Stimulated activated CD8-positive, alpha-beta memory T cell treated with anti-CD3 and anti-CD28 coated beads, Interleukin-12 subunit alpha, Interleukin-12 subunit beta, amount 100 ng/mL, for 1 hour (primary cell): ENCODE results near the gene ESR1.

Source experiments
- DNase-seq: peaks from one replicate; pipeline ENCODE4 v3.0.0-alpha.2; 2020; ENCODE audit warnings: low read depth

ESR1 gene

DNA sequence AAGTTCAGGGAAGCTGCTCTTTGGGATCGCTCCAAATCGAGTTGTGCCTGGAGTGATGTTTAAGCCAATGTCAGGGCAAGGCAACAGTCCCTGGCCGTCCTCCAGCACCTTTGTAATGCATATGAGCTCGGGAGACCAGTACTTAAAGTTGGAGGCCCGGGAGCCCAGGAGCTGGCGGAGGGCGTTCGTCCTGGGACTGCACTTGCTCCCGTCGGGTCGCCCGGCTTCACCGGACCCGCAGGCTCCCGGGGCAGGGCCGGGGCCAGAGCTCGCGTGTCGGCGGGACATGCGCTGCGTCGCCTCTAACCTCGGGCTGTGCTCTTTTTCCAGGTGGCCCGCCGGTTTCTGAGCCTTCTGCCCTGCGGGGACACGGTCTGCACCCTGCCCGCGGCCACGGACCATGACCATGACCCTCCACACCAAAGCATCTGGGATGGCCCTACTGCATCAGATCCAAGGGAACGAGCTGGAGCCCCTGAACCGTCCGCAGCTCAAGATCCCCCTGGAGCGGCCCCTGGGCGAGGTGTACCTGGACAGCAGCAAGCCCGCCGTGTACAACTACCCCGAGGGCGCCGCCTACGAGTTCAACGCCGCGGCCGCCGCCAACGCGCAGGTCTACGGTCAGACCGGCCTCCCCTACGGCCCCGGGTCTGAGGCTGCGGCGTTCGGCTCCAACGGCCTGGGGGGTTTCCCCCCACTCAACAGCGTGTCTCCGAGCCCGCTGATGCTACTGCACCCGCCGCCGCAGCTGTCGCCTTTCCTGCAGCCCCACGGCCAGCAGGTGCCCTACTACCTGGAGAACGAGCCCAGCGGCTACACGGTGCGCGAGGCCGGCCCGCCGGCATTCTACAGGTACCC, at the start of gene ESR1:
ESR1 (plus strand) TSS at position 170 of the 858 bp plus-strand sequence; CDS start at position 401, 231 bp downstream.
- no peak for DNase-seq

DNA sequence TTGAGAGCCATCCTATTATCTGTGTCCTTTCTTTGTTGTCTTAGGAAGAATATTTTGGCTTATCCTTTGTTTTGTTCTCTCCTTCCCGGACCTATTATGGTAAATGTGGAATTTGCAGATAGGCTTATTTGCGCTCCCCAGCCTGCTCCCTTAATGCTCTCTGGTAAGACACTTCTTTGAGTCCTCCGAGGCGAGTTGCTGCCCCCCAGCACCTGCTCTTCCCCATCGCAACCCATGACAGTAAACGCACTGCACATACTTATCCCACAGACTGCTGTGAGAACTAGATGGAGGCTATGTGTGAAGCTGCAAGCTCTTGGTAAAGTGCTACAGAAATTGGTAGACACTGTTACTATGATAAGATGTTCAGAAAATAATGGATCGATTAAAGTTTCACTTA, 47.0 kb upstream of the ESR1 start:
- DNase-seq = no peak

DNA sequence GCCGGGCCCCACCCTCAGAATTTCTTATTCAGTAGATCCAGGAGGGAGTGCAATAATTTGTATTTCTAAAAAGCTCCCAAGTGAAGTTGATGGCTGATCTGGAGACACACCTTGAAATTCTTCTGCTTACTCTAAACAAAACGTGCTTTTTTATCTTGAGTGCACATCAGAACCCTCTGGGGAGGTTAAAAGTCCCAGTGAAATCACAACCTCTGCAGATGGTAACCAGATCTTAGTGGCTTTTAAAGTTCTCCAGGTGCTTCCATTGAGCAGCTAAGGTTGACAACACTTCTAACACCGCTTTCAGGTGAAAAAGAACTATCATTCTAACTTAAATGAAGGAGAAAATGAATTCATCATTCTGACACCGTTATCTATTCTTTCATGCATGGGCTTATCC, 45.6 kb upstream of the ESR1 start:
- DNase-seq = no peak

DNA sequence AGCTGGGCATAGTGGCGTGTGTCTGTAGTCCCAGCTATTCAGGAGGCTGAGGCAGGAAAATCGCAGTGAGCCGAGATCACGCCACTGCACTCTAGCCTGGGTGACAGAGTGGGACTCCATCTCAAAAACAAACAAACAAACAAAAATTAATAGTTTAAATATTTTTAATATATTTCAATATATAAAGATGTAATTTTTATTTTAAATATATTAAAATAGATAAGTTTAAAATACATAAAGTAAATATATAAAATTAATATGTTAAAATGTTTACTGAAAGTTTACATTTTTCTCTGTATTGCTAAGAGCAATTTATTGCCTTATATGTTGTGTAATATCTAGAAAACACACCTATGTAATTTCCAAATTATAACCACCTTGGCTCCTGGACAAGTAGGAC, 44.7 kb upstream of the ESR1 start:
- no peak for DNase-seq

DNA sequence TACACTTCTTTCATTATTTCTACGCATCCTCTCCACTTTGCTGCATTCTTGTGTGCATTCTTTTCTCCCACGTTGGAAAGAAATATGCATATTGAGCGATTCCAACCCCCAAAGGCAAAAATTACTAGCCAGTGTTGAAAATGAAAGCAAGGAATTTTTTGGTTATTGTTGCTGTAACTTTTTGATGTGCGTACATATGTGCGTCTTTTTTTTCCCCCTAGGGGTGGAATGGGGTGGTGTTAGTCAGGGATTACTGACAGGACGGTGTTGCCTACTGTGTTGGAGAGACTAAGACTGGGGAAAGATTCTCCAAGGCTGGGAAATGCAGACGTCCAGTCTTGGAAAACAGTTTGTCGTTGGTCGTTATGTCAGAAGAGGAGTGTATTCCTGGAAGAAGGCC, 44.2 kb upstream of the ESR1 start:
- no peak for DNase-seq

DNA sequence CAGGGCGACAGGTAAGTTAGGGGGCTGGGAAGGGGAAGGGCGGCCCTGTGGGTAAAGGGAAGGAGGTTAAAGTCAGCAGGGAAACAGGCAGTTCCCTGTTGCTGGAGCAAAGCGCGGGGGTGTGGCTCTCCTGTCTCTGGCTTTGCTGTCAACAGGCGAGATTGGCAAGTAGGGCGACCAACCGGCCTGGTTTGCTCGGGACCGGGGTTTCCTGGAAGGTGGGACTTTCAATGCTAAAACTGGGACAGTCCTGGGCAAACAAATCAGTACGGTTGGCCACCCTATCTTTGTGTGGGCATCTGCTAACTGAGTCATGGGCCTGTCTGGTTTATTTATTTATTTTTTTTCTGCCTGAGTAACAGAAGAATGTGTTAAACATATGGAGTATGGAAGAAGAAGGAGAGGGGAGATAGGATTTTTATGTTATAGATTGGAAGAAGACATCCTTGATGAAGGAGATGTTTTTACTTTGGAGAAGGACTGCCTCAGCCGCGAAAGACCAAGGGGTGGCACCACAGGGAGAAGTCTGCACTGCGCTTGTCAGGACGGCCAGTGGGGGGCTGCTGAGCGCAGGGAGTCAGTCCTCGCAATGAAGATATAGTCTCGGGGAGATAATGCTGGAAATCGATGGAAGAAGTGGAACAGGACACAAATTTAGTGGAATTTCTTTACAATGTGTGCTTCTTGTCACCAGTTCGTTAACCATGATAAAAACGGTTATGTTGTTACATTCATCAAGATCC, 43.4 kb upstream of the ESR1 start:
- no peak for DNase-seq

DNA sequence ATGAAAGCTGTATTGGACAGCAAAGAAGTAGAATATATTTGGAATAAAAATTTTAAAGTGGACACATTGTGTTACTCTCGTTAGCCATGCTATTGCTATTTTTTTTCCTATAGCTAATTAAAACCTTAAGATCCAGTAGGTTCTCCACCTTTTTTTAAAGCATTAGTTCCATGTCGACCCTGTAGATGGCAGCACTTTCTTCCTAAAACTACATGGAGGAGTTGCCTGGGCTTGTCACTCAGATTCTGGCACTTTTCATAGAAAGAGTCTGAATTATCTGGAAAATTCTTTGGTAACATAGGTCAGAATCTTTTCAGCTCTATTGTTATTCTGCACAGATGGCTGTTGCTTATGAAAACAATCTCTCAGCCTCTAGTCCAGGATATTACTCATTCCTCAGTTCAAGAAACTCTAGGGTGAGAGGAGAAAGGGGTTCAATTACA, 42.0 kb upstream of the ESR1 start:
- DNase-seq = no peak

DNA sequence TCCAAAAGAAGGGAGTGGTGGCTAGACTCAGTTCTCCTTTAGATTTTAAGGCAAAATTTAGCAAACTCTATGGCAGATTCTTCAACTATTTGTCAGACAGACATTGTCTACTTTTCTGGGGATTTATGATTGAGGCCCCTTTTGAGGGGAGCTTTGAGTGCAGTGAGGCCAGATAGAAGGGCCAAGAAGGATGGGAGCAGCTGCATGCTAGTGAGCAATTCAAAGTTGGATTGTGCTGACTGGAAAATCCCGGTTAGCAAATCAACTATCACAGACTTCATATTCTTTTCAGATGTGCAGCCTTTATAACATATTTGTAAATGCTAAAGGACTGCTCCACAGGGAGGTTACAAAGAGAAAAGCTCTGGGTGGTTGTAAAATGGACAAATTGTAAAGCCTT, 35.0 kb upstream of the ESR1 start:
- DNase-seq = no peak

DNA sequence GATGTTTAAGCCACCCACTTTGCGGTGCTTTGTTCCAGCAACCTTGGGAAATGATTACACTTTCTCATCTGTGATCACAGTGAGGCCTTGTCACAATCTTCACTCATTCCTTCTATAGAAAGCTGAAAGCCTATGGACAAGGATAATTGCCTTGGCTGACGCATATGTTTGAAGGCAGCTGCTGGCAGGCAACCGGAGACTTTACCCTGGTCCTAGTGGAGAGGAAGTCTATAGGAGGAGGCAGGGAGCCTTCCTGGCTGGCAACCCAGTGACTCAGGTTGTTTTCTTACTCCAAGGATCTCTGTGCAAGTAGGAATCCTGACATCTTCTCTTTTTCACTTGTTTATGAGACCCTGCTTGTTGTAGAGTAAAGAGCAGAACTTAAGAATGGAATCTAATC, 34.1 kb upstream of the ESR1 start:
- DNase-seq = no peak

DNA sequence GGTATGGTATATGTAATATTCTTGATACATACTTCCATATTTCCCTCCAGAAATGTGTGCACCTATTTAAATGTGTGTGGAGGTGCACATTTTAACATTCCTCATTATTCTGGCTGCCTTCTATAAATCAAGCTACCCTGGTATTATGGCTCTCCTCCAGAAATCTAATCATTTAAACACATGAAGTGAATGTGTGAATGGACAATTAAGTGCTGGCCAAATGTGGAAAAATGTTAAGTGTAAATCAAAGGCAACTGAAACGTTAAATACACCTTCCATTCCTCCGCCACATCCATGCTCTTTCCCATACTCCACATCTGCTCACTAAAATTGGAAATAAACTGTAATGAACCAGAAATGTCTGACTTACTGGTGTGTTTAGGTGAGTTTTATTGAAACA, 24.9 kb upstream of the ESR1 start:
- no peak for DNase-seq

DNA sequence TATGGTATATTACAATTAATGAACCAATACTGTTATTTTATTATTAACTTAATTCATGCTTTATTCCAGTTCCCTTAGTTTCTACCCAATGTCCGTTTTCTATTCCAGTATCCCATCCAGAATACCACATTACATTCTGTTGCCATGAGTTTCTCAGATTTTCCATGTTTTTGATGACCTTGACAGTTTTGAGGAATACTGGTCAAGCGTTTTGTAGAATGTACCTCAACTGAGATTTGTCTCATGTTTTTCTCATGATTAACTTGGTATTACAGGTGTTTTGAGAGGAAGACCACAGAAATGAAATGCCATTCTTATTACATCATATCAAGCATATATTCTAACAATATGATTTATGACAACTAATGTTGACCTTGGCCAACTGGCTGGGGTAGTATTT, 23.8 kb upstream of the ESR1 start:
- DNase-seq = no peak

DNA sequence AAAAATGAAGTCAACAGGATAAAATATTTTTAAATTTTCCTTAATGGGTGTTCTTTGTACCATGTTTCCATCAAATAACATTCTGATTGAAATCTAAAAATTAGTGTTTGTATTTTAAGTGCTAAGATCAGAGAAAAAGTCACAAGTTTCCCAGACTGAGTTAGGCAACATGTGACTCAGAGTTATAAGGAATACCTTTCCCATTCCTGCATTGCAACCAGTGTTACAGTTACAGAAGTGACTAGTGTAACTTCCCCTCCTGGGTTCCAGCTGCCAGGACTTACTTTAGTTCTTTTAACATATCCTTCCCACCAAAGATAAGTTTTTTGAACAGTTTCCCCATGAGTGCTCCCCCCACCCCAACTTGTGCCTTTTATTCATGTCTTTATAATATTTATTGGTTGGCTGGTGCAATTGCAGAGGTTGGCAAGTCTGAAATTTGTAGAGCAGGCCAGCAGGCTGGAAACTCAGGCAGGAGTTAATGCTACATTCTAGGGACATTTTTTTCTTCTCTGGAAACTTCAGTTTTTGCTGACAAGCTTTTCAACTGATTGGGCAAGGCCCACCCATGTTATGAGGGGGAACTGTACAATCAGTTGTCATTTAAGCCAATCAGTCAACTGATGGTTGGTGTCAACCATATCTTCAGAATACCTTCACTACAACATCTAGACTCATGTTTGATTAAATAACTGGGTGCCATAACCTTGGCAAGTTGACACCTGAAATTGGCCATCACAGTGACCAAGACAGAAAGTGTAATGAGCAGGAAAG, 22.9 kb upstream of the ESR1 start:
- no peak for DNase-seq

DNA sequence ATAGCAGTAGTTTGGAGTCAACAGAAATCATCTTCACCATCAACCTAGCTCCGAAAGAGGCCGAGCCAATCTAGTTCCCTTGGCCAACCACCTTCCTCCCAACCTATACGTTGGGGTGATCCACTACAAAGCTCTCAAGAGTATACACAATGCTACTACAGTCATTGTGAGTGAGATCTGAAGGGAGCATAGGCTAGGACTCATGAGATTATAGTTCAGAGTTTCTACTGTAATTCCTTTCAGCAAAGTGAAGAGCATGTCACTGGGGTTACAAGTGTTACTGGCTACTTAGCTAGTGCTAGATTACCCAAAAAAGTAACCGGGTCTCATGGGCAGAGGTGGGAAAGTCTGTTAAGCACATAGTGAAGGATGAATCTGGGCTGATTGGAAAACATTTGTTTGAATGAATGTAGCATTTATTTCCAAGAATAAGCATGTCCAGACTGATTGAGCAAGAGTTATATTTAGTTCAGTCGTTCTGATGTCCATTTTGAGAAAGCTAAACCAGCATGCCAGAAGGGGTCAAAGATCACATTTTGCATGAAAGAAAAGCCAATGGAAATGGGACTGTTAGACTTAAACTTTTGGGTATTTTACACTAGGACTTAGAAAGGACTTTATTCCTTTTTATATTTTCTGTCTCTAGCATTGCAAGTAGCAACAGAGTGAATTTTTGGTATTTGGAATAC, 10.5 kb upstream of the ESR1 start:
- no peak for DNase-seq

DNA sequence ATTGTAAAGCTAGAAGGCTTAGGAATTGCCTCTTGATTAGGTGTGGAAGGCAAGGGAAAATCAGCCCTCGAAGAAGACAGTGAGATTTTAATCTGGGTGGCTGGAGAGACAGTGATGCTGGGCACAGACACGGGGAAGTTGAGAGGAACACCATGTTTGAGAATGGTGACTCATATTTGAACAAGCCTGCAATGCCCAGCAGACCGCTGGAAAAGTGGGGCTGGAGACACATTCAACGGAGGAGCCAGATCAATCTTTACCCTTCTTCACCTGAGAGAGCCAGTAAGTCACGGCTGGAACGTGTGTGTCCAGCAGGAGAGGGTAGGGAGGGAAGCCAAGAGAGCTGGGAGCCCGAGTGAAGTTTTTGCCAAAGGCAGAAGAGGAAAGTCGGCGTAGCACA, 3.7 kb upstream of the ESR1 start:
- DNase-seq = no peak

DNA sequence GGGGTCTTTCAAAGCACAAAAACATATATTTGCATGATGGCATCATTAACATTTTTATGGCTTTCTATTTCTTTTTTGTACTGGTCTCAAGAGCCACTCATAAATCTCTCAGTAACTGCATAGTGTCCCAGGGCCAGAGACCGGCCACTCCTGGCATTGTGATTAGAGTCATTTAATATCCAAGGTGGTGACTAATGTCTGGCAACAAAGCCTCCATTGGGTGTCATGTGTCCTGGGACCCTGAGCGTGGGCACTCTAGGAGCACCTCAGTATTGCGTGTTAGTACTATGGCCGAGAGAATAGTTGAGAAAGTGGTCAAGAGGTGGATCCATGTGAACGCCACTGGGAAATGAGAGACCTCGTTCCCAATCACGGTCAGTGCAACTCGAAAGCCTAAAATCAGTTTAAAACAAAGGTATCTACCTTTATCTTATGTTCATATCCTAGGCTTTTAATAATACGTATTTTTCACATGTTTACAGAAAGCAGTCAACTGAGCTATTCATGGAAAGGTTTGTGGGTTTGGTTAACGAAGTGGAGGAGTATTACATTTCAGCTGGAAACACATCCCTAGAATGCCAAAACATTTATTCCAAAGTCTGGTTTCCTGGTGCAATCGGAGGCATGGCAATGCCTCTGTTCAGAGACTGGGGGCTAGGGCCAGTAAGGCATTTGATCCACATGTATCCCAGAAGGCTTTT, 2.7 kb upstream of the ESR1 start:
- no peak for DNase-seq

DNA sequence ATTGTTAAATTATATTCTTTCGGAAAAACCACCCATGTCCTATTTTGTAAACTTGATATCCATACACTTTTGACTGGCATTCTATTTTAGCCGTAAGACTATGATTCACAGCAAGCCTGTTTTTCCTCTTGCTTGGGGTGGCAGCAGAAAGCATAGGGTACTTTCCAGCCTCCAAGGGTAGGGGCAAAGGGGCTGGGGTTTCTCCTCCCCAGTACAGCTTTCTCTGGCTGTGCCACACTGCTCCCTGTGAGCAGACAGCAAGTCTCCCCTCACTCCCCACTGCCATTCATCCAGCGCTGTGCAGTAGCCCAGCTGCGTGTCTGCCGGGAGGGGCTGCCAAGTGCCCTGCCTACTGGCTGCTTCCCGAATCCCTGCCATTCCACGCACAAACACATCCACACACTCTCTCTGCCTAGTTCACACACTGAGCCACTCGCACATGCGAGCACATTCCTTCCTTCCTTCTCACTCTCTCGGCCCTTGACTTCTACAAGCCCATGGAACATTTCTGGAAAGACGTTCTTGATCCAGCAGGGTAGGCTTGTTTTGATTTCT, 2.1 kb upstream of the ESR1 start:
- DNase-seq = no peak

DNA sequence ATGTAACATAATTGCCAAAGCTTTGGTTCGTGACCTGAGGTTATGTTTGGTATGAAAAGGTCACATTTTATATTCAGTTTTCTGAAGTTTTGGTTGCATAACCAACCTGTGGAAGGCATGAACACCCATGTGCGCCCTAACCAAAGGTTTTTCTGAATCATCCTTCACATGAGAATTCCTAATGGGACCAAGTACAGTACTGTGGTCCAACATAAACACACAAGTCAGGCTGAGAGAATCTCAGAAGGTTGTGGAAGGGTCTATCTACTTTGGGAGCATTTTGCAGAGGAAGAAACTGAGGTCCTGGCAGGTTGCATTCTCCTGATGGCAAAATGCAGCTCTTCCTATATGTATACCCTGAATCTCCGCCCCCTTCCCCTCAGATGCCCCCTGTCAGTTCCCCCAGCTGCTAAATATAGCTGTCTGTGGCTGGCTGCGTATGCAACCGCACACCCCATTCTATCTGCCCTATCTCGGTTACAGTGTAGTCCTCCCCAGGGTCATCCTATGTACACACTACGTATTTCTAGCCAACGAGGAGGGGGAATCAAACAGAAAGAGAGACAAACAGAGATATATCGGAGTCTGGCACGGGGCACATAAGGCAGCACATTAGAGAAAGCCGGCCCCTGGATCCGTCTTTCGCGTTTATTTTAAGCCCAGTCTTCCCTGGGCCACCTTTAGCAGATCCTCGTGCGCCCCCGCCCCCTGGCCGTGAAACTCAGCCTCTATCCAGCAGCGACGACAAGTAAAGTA, 547 bp upstream of the ESR1 start:
- no peak for DNase-seq

DNA sequence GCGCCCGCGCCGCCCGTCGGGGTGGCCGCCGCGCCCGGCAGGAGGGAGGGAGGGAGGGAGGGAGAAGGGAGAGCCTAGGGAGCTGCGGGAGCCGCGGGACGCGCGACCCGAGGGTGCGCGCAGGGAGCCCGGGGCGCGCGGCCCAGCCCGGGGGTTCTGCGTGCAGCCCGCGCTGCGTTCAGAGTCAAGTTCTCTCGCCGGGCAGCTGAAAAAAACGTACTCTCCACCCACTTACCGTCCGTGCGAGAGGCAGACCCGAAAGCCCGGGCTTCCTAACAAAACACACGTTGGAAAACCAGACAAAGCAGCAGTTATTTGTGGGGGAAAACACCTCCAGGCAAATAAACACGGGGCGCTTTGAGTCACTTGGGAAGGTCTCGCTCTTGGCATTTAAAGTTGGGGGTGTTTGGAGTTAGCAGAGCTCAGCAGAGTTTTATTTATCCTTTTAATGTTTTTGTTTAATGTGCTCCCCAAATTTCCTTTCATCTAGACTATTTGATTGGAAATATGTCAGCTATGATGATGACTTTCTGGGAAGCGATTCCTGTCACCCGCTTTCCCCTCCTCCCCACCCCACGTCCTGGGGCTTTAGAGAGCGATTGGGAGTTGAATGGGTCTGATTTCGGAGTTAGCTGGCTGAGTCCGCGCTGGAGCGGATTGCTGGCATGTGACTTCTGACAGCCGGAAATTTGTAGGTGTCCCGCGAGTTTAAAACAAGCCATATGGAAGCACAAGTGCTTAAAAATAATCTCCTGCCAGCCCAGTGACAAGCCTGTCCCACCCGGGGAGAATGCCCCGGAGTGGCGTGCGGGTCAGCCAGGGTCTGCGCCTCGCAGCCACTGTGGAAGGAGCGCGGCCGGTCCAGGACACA, 1.1 kb downstream of the ESR1 start:
- no peak for DNase-seq

DNA sequence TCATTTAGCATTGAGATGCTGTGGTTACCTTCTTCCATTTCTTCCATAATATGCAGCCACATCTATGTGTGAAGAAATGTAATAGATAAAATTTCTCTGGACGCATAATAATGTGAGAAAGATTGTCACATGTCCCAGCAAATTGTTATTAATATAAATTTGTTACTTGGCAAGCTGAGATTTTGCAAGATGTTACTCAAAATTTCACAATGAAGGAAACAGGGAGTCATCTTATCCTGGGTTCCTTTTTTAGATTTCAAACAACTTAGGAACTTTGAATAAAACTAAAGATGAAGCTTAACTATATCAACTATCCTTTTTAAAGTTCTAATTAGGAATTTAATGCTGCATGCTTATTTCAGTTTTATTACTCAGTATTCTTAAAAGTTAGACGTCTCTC, 3.6 kb downstream of the ESR1 start:
- DNase-seq = no peak
